Measurements from ENCODE around the gene AGRP. TPM values are rescaled to one million over a fixed set of nuclear protein-coding genes. Genes with fewer than 3 reads are reported as not detected.

AGRP gene
- total RNA-seq, 1 donor from 2014 or later, result not detected

GRCh38 chr16:67528222-67528869 is 45.0 kb upstream of the AGRP start, which contains the start of gene RIPOR1:
RIPOR1 (plus strand) TSS chr16:67528829; CDS start chr16:67538447, 9,618 bp downstream.
- Histone ChIP-seq H3K4me3 (ENCODE audit: low read depth, low read length) (peak within 1 kb of the TSS; percentile 80), H3K27me3 (ENCODE audit: control insufficient read depth, insufficient read depth, low read length) (no peaks in the 10 kb centered on the region), H3K36me3 (ENCODE audit: control insufficient read depth, insufficient read depth, low read length) (no peaks in the 10 kb centered on the region)
- no peak for DNase-seq (ENCODE audit: low read depth)
- TF ChIP-seq, protein P1, sequence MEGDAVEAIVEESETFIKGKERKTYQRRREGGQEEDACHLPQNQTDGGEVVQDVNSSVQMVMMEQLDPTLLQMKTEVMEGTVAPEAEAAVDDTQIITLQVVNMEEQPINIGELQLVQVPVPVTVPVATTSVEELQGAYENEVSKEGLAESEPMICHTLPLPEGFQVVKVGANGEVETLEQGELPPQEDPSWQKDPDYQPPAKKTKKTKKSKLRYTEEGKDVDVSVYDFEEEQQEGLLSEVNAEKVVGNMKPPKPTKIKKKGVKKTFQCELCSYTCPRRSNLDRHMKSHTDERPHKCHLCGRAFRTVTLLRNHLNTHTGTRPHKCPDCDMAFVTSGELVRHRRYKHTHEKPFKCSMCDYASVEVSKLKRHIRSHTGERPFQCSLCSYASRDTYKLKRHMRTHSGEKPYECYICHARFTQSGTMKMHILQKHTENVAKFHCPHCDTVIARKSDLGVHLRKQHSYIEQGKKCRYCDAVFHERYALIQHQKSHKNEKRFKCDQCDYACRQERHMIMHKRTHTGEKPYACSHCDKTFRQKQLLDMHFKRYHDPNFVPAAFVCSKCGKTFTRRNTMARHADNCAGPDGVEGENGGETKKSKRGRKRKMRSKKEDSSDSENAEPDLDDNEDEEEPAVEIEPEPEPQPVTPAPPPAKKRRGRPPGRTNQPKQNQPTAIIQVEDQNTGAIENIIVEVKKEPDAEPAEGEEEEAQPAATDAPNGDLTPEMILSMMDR (IDR thresholded peaks at IDR 0.05; ENCODE audit: insufficient read depth, low read length, poor library complexity, severe bottlenecking), result peak; percentile 2

- Histone ChIP-seq H3K27me3 (ENCODE audit: control insufficient read depth, insufficient read depth, low read length) (no peaks in the 10 kb centered on the region), H3K4me3 (ENCODE audit: low read depth, low read length) (no peak overlapping the region), H3K36me3 (ENCODE audit: control insufficient read depth, insufficient read depth, low read length) (no peaks in the 10 kb centered on the region)
- TF ChIP-seq, protein P1 (IDR thresholded peaks at IDR 0.05; ENCODE audit: insufficient read depth, low read length, poor library complexity, severe bottlenecking), result no peak
- no peak for DNase-seq (ENCODE audit: low read depth)
Measured at GRCh38 chr16:67526149-67526791, 42.9 kb upstream of the AGRP start.

- DNase-seq (ENCODE audit: low read depth), result no peak
- no peak overlapping the region for H3K4me3 ChIP-seq (ENCODE audit: low read depth, low read length)
- H3K27me3 ChIP-seq (ENCODE audit: control insufficient read depth, insufficient read depth, low read length), result no peaks in the 10 kb centered on the region
- H3K36me3 ChIP-seq (ENCODE audit: control insufficient read depth, insufficient read depth, low read length), result no peaks in the 10 kb centered on the region
- TF ChIP-seq, protein P1 (IDR thresholded peaks at IDR 0.05; ENCODE audit: insufficient read depth, low read length, poor library complexity, severe bottlenecking), result peak; percentile 14
Measured at GRCh38 chr16:67525176-67525860, 42.0 kb upstream of the AGRP start.

GRCh38 chr16:67521095-67521804 is 37.9 kb upstream of the AGRP start:
- Histone ChIP-seq H3K36me3 (ENCODE audit: control insufficient read depth, insufficient read depth, low read length) (no peaks in the 10 kb centered on the region), H3K27me3 (ENCODE audit: control insufficient read depth, insufficient read depth, low read length) (no peaks in the 10 kb centered on the region), H3K4me3 (ENCODE audit: low read depth, low read length) (peak overlapping the region; percentile 39)
- peak; percentile 84 for DNase-seq (ENCODE audit: low read depth)
- TF ChIP-seq, protein P1 (IDR thresholded peaks at IDR 0.05; ENCODE audit: insufficient read depth, low read length, poor library complexity, severe bottlenecking), result peak; percentile 99

DNA sequence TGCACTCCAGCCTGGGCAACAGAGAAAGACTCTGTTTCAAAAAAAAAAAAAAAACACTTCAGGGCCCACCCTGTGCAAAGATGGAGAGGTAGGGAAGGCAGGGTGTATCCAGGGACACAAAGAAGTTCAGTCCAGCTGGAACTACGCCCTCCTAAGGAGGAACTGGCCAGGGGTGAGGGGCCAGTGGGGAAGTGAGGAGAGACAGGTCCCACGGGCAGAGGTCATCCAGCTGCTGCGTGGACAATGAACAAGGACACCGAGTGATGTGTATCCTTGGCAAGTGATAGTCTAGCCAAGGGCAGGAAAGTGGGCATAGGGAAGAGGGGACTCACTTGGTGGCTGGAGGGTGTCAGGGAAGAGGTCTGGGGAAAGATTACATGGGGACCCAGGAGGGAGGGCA is 35.9 kb upstream of the AGRP start:
- TF ChIP-seq, protein P1 (IDR thresholded peaks at IDR 0.05; ENCODE audit: insufficient read depth, low read length, poor library complexity, severe bottlenecking), result no peak
- Histone ChIP-seq H3K4me3 (ENCODE audit: low read depth, low read length) (no peak overlapping the region), H3K27me3 (ENCODE audit: control insufficient read depth, insufficient read depth, low read length) (no peaks in the 10 kb centered on the region), H3K36me3 (ENCODE audit: control insufficient read depth, insufficient read depth, low read length) (no peaks in the 10 kb centered on the region)
- no peak for DNase-seq (ENCODE audit: low read depth)

Measured in kidney epithelial cell (primary cell).